MCF 10A (cell line): ENCODE data around the gene GPR155. TPM values are rescaled to one million over a fixed set of nuclear protein-coding genes. Genes with fewer than 3 reads are reported as not detected.
A peak's percentile ranks its signal among the peaks of the same experiment; 100 is the strongest.

Experiments used
- Bru-seq: library from RNA; stranded (reverse); fragments of 400-500 nt; gene quantifications from one replicate; lab custom pipeline; 2021; lab: Mats Ljungman, UMichigan
- BruChase-seq, 2 experiments: library from RNA; stranded (reverse); fragments of 400-500 nt; gene quantifications; one replicate each; lab custom pipeline; 2021; lab: Mats Ljungman, UMichigan
- BruUV-seq: library from RNA; stranded (reverse); fragments of 400-500 nt; replicated peaks from 2 replicates; lab custom pipeline; 2021; lab: Mats Ljungman, UMichigan
- CTCF ChIA-PET: fragments of 300-600 bp; sonication (Branson Sonifier 250); formaldehyde crosslinking; extraction: SDS; loops from one replicate; lab custom pipeline; 2021; ENCODE audit warnings: antibody characterized with exemption, inconsistent platforms; lab: Yijun Ruan, JAX
- POLR2A ChIA-PET: fragments of 300-600, 350-650 bp; sonication (Branson Sonifier 250); formaldehyde crosslinking; extraction: SDS; loops from one replicate; lab custom pipeline; 2020; ENCODE audit warnings: antibody characterized with exemption, inconsistent platforms; lab: Yijun Ruan, JAX
- DNase-seq: peaks from one replicate; pipeline ENCODE4 v3.0.0-alpha.2; 2018; ENCODE audit not compliant: unreplicated experiment
- H3K27ac Mint-ChIP-seq: one replicate; pipeline ENCODE4 v1.8.0; 2022; ENCODE audit warnings: mild to moderate bottlenecking, low read depth, mixed read lengths; ENCODE audit not compliant: unreplicated experiment
- H3K27me3 Mint-ChIP-seq: one replicate; pipeline ENCODE4 v1.8.0; 2022; ENCODE audit warnings: mixed read lengths; ENCODE audit not compliant: insufficient read depth, unreplicated experiment
- H3K36me3 Mint-ChIP-seq: one replicate; pipeline ENCODE4 v1.8.0; 2022; ENCODE audit warnings: mild to moderate bottlenecking, moderate library complexity, mixed read lengths; ENCODE audit not compliant: insufficient read depth, unreplicated experiment
- H3K4me1 Mint-ChIP-seq: one replicate; pipeline ENCODE4 v1.8.0; 2022; ENCODE audit warnings: mixed read lengths; ENCODE audit not compliant: insufficient read depth, unreplicated experiment
- H3K4me3 Mint-ChIP-seq: one replicate; pipeline ENCODE4 v1.8.0; 2022; ENCODE audit warnings: mild to moderate bottlenecking, moderate library complexity, mixed read lengths; ENCODE audit not compliant: unreplicated experiment
- H3K9me3 Mint-ChIP-seq: one replicate; pipeline ENCODE4 v1.8.0; 2022; ENCODE audit warnings: mixed read lengths; ENCODE audit not compliant: unreplicated experiment
- intact Hi-C: fragments of 100-400 bp; cut with micrococcal nuclease; formaldehyde crosslinking; loops from 2 replicates; pipeline ENCODE4 v1.14.1; 2022
- long read RNA-seq: library from polyadenylated mRNA; stranded (forward); transcript quantifications from one replicate; pipeline ENCODE4 v2.0.0, GENCODE V29; 2022
- total RNA-seq: library from RNA; stranded (reverse); gene quantifications from 2 replicates; pipeline ENCODE4 v1.2.3, GENCODE V29; 2022
- TF ChIP-seq, protein P1 (sequence below): fragments of 200-600 bp; IDR thresholded peaks from one replicate; pipeline ENCODE4 v1.8.0; 2022; ENCODE audit warnings: antibody characterized with exemption, mild to moderate bottlenecking; ENCODE audit not compliant: unreplicated experiment

Gene GPR155, protein sequence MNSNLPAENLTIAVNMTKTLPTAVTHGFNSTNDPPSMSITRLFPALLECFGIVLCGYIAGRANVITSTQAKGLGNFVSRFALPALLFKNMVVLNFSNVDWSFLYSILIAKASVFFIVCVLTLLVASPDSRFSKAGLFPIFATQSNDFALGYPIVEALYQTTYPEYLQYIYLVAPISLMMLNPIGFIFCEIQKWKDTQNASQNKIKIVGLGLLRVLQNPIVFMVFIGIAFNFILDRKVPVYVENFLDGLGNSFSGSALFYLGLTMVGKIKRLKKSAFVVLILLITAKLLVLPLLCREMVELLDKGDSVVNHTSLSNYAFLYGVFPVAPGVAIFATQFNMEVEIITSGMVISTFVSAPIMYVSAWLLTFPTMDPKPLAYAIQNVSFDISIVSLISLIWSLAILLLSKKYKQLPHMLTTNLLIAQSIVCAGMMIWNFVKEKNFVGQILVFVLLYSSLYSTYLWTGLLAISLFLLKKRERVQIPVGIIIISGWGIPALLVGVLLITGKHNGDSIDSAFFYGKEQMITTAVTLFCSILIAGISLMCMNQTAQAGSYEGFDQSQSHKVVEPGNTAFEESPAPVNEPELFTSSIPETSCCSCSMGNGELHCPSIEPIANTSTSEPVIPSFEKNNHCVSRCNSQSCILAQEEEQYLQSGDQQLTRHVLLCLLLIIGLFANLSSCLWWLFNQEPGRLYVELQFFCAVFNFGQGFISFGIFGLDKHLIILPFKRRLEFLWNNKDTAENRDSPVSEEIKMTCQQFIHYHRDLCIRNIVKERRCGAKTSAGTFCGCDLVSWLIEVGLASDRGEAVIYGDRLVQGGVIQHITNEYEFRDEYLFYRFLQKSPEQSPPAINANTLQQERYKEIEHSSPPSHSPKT
- total RNA-seq (1.9 and 3.3 TPM in 2 replicates), Bru-seq, nascent RNA (percentile 41 among the genes with signal in this experiment), BruChase-seq, experiment 1, labeled RNA remaining after a 6-hour chase (percentile 48 among the genes with signal in this experiment), BruChase-seq, experiment 2, labeled RNA remaining after a 2-hour chase (percentile 46 among the genes with signal in this experiment)
- long read RNA-seq, full-length matches to known transcripts, result 7 of 12 reads
- long read RNA-seq, partial matches to known transcripts, result 0 of 12 reads
- long read RNA-seq, other reads (novel, unspliced or antisense), result 5 of 12 reads

DNA sequence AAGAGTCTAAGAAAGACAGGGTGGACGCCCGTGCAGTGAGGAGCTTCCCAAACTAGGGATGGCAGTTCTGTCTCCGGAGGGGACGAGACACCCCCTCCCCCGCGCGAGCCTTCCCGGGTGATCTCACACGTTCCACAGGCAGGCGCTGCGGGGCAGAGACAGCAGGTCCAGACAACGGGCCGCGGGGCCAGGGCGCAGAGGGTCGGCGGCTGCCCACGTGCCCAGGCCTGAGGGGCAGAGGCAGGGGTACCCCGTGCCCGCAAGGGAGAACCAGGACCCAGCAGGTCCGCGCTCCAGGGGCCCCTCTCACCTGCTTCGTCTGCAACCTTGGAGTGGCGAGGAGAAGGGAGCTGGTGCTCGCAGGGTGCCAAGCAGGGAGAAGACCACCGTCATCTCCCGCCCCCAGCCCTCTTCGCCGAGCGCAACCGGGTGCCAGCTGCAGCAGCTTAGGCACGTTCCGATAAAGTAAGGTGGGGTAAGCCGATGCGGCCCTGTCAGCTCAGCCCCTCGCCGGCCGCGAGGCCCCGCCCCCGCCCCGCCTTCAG, at the start of gene GPR155:
TSS of gene GPR155 (minus strand) at position 467 of the 545 bp plus-strand sequence. CDS start 5,073 bp downstream, outside the sequence.
- no peaks in the 10 kb centered on the region for H3K9me3 Mint-ChIP-seq
- POLR2A ChIA-PET, result interaction anchor here (1.3 to 2.0 kb wide), 5 partner anchors 10 to 129 kb away, joined by 3 to 13 read pairs (median 5); partner anchors contain the start of gene SCRN3
- intact Hi-C loops, result no loop called here

DNA sequence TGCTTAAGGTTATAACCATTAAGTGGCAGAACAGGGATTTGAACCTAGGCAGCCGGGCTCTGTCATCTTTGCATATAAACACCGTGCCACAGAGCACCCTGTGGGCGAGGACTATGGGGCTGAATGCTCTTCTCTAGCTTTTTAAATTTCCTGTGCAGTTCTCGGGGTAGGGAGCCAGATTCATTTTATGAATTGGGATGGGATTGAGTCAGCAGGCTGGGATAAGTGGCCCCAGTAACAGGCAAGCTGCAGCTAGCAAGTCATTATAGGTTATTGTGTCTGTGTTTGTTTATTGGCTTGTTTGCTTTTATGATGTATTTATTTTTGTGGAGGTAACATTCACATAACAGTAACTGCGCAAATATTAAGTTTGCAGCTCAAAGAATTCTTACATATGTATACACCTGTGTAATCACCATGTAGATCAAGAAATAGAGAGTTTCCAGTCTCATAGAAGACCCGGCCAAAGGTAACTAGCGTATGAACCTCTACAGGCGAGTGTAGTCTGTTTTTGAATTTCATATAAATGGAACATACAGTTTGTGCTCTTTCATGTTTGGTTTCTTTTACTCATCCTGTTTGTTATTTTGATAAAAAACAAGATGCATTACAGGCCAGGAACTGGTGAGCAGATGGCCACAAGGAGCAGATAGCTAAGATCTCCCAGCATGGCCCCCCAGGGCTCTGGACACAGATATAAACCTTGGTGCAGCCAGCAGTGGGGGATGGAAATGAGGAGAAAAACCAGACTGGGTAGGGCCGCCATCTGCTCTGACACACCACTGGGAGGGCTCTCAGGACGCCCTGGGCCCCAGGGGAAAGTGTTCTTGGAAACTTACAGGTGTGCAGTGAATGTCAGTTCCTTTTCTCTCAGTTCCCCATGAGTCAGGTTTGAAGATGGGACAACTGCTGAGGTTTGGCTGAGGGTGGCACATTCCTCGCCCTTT, 49.2 kb upstream of the GPR155 start:
- DNase-seq, result no peak
- ChIA-PET CTCF (interaction anchor here (0.9 to 1.3 kb wide), 3 partner anchors 11 to 153 kb away, joined by 3 to 5 read pairs (median 3); no protein-coding TSS in a partner anchor), POLR2A (interaction anchor here (0.7 kb wide), 1 partner anchor 25 kb away, joined by 3 read pairs; no protein-coding TSS in a partner anchor)
- Mint-ChIP-seq H3K27me3 (no peaks in the 10 kb centered on the region), H3K27ac (no peak overlapping the region), H3K9me3 (no peaks in the 10 kb centered on the region), H3K4me1 (no peaks in the 10 kb centered on the region), H3K4me3 (no peak overlapping the region), H3K36me3 (no peaks in the 10 kb centered on the region)
- BruUV-seq, result no TSS peak
- intact Hi-C loops, result no loop called here
- TF ChIP-seq, protein P1, sequence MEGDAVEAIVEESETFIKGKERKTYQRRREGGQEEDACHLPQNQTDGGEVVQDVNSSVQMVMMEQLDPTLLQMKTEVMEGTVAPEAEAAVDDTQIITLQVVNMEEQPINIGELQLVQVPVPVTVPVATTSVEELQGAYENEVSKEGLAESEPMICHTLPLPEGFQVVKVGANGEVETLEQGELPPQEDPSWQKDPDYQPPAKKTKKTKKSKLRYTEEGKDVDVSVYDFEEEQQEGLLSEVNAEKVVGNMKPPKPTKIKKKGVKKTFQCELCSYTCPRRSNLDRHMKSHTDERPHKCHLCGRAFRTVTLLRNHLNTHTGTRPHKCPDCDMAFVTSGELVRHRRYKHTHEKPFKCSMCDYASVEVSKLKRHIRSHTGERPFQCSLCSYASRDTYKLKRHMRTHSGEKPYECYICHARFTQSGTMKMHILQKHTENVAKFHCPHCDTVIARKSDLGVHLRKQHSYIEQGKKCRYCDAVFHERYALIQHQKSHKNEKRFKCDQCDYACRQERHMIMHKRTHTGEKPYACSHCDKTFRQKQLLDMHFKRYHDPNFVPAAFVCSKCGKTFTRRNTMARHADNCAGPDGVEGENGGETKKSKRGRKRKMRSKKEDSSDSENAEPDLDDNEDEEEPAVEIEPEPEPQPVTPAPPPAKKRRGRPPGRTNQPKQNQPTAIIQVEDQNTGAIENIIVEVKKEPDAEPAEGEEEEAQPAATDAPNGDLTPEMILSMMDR, result no peak

More for the DNA sequence above, at the start of gene GPR155:
- DNase-seq, result peak; percentile 39
- BruUV-seq, result no TSS peak
- TF ChIP-seq, protein P1, result no peak
- Mint-ChIP-seq H3K36me3 (no peaks in the 10 kb centered on the region), H3K4me1 (peaks cover 8% of the 10 kb centered on the region), H3K27me3 (no peaks in the 10 kb centered on the region), H3K27ac (peak within 1 kb of the TSS; percentile 97), H3K4me3 (peak within 1 kb of the TSS; percentile 82)
- CTCF ChIA-PET, result interaction anchor here (0.5 to 4.7 kb wide), 9 partner anchors 8 to 1487 kb away, joined by 3 to 26 read pairs (median 4); no protein-coding TSS in a partner anchor

DNA sequence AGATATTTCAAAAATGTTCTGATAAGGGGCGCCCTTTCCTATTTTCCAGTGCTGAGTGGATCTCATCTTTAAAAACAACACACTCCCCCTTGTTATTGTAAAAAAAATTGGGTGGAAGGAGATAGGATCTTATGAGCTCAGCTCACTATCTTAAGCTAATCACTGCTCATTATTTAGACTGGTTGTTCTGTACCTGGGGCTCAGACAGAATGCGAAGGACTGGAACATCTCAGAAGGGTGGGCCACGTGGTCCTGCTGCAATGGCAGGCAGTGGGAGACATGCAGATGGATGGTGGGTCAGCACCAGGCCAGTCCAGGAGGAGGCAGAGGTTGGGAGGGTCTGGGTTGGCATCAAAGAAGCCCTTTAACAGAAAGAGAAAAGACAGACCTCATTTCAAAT, 48.3 kb upstream of the GPR155 start:
- DNase-seq, result no peak
- H3K4me3 Mint-ChIP-seq, result no peak overlapping the region
- POLR2A ChIA-PET, result no interaction called here
- TF ChIP-seq, protein P1, result no peak
- CTCF ChIA-PET, result interaction anchor here (0.9 to 1.0 kb wide), 2 partner anchors 18 to 154 kb away, joined by 3 read pairs; no protein-coding TSS in a partner anchor
- H3K9me3 Mint-ChIP-seq, result no peaks in the 10 kb centered on the region
- intact Hi-C loops, result no loop called here
- H3K27me3 Mint-ChIP-seq, result no peaks in the 10 kb centered on the region
- no peak overlapping the region for H3K27ac Mint-ChIP-seq
- H3K36me3 Mint-ChIP-seq, result no peaks in the 10 kb centered on the region
- BruUV-seq, result no TSS peak
- H3K4me1 Mint-ChIP-seq, result no peaks in the 10 kb centered on the region
